ENCODE data around the gene CSRNP2. TPM values are rescaled to one million over a fixed set of nuclear protein-coding genes. Genes with fewer than 3 reads are reported as not detected.

CSRNP2 gene
- total RNA-seq, 1 donor from 2014 or later, result 66.4 TPM

DNA sequence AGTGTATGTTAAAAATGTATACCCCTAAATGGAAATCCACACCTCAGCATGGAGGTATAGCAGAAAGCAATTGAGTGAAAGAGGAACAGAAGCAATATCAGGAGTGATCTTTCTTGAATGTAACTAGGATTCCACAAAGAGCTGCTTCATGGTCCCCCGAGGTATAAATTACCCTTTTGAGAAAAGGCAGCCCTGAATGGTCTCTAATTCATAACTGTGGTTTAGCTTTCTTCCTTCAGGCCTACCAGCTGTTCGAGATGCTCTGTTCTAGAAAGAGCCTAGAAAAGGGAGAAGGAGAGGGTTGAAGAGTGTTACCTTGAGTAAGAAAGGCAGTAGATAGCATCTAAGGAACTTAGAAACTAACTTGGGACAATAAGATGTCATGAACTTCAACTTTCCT lies 42.9 kb upstream of the CSRNP2 start:
- Mint-ChIP-seq H3K4me3 (ENCODE audit: low read depth) (no peak overlapping the region), H3K4me1 (ENCODE audit: low read depth) (no peaks in the 10 kb centered on the region), H3K9me3 (ENCODE audit: low read depth) (no peaks in the 10 kb centered on the region), H3K27me3 (no peaks in the 10 kb centered on the region), H3K36me3 (ENCODE audit: insufficient read depth) (peaks cover 8% of the 10 kb centered on the region), H3K27ac (no peak overlapping the region)
- TF ChIP-seq, protein P1, sequence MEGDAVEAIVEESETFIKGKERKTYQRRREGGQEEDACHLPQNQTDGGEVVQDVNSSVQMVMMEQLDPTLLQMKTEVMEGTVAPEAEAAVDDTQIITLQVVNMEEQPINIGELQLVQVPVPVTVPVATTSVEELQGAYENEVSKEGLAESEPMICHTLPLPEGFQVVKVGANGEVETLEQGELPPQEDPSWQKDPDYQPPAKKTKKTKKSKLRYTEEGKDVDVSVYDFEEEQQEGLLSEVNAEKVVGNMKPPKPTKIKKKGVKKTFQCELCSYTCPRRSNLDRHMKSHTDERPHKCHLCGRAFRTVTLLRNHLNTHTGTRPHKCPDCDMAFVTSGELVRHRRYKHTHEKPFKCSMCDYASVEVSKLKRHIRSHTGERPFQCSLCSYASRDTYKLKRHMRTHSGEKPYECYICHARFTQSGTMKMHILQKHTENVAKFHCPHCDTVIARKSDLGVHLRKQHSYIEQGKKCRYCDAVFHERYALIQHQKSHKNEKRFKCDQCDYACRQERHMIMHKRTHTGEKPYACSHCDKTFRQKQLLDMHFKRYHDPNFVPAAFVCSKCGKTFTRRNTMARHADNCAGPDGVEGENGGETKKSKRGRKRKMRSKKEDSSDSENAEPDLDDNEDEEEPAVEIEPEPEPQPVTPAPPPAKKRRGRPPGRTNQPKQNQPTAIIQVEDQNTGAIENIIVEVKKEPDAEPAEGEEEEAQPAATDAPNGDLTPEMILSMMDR (IDR thresholded peaks at IDR 0.05; ENCODE audit: unreplicated experiment), result no peak
- DNase-seq (ENCODE audit: low spot score, unreplicated experiment), result no peak

DNA sequence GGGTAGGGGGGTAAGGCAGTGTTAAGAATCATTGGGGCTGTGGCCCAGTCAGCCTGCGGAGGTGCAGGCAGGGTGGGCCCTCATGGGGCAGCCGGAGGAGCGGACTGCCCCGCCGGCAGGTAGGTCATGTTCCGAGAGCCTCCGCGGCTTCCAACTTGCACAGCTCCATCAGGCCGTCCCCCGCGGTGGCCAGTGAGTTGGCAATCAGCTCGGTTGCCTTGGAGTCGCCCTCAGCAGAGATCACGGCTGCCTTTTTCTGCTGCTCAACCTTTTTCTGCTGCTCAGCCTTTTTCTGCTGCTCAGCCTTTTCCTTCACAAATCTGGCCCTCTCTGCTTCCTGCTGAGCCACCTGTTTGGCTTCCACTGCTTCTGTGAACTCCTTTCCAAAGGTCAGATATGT lies 41.1 kb upstream of the CSRNP2 start:
- DNase-seq (ENCODE audit: low spot score, unreplicated experiment), result no peak
- no peak overlapping the region for H3K27ac Mint-ChIP-seq
- TF ChIP-seq, protein P1 (IDR thresholded peaks at IDR 0.05; ENCODE audit: unreplicated experiment), result no peak
- H3K36me3 Mint-ChIP-seq (ENCODE audit: insufficient read depth), result peaks cover 7% of the 10 kb centered on the region
- no peaks in the 10 kb centered on the region for H3K4me1 Mint-ChIP-seq (ENCODE audit: low read depth)
- no peaks in the 10 kb centered on the region for H3K27me3 Mint-ChIP-seq
- H3K9me3 Mint-ChIP-seq (ENCODE audit: low read depth), result no peaks in the 10 kb centered on the region
- H3K4me3 Mint-ChIP-seq (ENCODE audit: low read depth), result no peak overlapping the region

DNA sequence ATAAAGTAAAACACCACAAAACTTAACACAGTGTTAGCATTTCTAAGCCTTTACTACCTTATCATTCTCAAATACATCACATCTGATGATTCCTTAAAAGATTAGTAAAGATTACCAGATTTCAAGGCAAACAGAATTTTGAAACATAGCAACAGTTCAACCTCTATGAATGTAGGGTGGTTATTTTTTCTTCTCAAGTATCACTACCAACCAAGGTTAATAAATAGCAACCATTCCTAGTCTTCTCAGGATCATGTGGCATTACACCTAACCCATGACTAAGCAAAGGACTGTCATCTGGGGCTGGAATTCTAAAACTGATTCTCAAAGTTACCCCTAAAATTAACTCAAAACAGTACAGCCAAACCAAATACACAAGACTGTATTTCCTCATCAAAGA lies 39.4 kb upstream of the CSRNP2 start:
- TF ChIP-seq, protein P1 (IDR thresholded peaks at IDR 0.05; ENCODE audit: unreplicated experiment), result no peak
- H3K4me1 Mint-ChIP-seq (ENCODE audit: low read depth), result no peaks in the 10 kb centered on the region

DNA sequence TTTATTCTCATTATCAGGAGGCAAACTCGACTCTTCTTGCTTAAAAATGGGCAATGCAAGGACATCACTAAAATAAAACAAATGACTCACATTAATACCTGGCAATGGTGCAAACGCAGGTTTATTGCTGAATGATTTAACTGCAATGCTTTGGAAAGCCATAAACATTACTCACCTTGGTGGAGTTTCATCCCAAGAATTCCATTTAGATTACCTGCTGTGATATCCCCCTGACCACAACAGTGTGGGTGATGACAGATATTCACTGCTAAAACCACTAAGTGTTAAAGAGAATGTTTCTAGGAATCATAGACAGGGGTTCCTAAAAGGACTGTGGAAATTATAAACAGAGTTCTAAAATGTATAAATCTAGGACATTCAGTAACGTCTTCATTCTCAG lies 35.3 kb upstream of the CSRNP2 start:
- DNase-seq (ENCODE audit: low spot score, unreplicated experiment), result no peak
- Mint-ChIP-seq H3K27me3 (no peaks in the 10 kb centered on the region), H3K9me3 (ENCODE audit: low read depth) (no peaks in the 10 kb centered on the region), H3K36me3 (ENCODE audit: insufficient read depth) (peaks cover 26% of the 10 kb centered on the region), H3K4me3 (ENCODE audit: low read depth) (no peak overlapping the region), H3K4me1 (ENCODE audit: low read depth) (no peaks in the 10 kb centered on the region), H3K27ac (no peak overlapping the region)
- TF ChIP-seq, protein P1 (IDR thresholded peaks at IDR 0.05; ENCODE audit: unreplicated experiment), result no peak

More for the DNA sequence above, 39.4 kb upstream of the CSRNP2 start:
- no peak overlapping the region for H3K4me3 Mint-ChIP-seq (ENCODE audit: low read depth)
- peak overlapping the region; percentile 56 for H3K27ac Mint-ChIP-seq
- peaks cover 17% of the 10 kb centered on the region for H3K36me3 Mint-ChIP-seq (ENCODE audit: insufficient read depth)
- no peak for DNase-seq (ENCODE audit: low spot score, unreplicated experiment)
- no peaks in the 10 kb centered on the region for H3K9me3 Mint-ChIP-seq (ENCODE audit: low read depth)
- H3K27me3 Mint-ChIP-seq, result no peaks in the 10 kb centered on the region

DNA sequence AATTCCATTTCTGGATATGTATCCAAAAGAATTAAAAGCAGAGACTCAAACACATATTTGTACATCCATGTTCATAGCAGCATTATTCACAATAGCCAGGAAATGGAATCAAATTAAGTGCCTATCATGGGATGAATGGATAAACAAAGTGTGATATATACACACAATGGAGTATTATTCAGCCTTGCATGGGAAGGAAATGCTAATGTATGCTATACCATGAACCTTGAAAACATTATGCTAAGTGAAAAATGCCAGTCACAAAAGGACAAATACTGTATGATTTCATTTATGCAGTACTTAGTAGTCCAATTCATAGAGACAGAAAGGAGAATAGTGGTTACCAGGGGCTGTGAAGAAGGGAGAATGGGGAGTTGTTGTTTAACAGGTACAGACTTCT lies 32.1 kb upstream of the CSRNP2 start:
- Mint-ChIP-seq H3K4me1 (ENCODE audit: low read depth) (no peaks in the 10 kb centered on the region), H3K4me3 (ENCODE audit: low read depth) (no peak overlapping the region), H3K36me3 (ENCODE audit: insufficient read depth) (peaks cover 34% of the 10 kb centered on the region), H3K27ac (no peak overlapping the region), H3K9me3 (ENCODE audit: low read depth) (no peaks in the 10 kb centered on the region), H3K27me3 (no peaks in the 10 kb centered on the region)
- no peak for DNase-seq (ENCODE audit: low spot score, unreplicated experiment)
- TF ChIP-seq, protein P1 (IDR thresholded peaks at IDR 0.05; ENCODE audit: unreplicated experiment), result no peak

All from progenitor cell of endocrine pancreas (in vitro differentiated cells).